GM18951 (cell line): Measurements from ENCODE around the gene CCDC148.
"Not testable (repeated sequence)": the region's sequence is repeated elsewhere in the genome, so short reads cannot be mapped to it uniquely, and the experiment has no call there.

Experiments
- POLR2A ChIP-seq: IDR thresholded peaks from 4 replicates; pipeline ENCODE4 v1.6.1; 2011; ENCODE audit warnings: mild to moderate bottlenecking; ENCODE audit not compliant: insufficient read length, insufficient read depth; ENCODE audit errors: extremely low read depth
- in situ Hi-C: fragments of 300-500 bp; cut with MboI; formaldehyde crosslinking; loops from one replicate; pipeline ENCODE4 v1.12.0; 2022; ENCODE audit warnings: low sequenced_read_pairs, mixed read lengths, inconsistent platforms; ENCODE audit not compliant: unreplicated experiment

The CCDC148 gene

DNA sequence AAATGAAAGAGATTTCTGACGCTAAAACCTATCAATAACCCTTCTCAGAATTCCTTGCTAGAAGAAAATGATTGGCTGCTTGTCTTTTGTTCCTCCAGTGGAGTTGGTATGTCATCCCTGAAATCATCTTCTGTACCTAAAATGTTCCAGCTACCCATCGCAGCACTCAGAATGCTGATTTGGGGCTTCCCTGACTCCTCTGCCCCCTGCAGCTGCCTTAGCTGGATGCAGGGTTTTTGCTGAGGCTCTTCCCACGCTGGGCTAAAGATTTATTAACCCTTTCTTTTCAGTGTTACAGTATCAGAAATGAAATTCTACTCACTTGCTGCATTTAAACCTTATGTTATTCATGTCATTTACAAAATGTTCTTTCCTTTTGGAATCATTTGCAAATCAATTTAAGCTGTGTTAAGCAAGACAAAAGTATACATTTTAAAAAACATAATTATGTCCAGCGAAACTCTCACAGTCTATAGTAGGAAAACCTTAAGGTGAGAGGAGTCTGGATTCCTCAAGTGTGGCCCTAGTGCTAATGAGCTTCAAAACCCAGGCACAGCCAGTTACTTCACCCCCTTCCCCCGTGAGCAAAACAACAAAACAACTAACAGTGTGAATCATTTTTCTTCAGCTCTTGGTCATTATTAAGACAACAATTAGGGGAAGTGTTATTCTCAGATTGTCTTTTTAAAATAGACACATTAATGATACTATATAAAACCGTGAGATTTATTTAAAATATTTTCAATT lies 33.0 kb upstream of the CCDC148 start:
- in situ Hi-C loops, result no loop called here
- no peak for TF ChIP-seq POLR2A

DNA sequence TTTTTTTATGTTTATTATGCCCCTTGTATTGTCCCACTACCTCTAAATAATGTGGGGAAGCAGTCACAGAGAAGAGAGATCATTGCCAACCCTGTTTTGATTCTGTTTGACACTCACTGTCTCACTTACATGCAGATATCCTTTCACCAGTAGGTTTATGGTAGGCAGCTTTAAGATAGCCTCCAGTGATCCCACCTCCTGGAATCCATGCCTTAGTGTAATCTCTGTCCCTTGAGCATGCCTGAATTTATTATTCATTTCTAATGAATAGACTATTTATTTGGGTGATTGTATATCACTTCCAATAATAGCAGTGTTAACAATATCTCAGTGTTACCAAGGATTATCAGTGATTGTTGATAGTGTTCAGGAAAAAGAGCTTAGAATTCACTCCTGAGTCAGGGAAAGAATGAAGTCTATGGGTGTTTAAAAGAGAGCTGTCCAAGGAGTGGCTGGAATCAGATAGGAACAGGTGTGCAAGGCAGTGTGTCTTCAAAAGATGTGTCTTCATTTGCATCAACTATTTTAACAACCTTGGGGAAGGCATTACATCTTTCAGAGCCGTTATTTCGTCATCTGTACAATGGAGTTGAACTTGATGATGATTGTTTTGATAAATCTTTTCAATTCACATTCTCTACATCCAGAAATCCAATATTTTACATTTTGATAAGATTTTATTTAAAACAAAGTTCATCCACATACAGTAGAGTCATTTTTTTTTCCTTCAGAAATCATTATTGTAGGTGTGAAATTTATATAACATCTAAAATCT lies 32.1 kb upstream of the CCDC148 start:
- TF ChIP-seq POLR2A, result no peak
- in situ Hi-C loops, result no loop called here

DNA sequence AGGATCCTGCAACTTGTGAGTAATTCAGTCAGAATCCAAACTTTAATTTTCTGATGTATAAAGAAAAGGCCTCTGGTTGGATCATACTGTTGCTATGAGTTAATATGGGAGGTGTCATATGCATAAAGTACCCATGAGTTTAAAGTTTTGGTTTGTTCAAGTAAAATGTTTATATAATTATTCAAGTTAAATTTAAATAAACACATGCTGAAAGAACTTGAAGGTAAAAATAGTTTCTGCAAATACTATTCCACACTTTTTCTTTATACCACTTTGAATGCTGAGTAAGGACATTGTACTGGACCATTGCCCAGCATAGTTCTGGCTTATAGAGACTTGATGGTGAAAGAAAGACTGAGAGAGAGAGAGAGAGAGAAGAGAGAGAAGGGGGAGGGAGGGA lies 30.9 kb upstream of the CCDC148 start:
- in situ Hi-C loops, result no loop called here
- TF ChIP-seq POLR2A, result no peak

DNA sequence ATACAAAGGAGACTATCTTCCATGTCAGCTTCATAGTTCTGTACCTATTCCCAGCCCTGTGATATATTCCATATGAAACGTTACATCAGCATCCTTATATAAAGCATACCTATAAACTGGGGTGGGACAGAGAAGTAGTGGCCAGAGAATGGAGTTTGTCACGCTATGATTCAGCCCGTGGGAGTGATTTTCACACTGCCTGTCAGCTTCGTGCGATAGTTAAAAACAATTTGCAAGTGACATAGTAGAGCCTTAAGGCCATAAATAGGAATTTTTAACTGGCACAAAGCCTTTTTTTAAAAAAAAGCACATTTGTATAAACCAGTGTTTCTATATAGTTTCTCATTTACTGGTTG lies 30.4 kb upstream of the CCDC148 start:
- TF ChIP-seq POLR2A, result no peak

DNA sequence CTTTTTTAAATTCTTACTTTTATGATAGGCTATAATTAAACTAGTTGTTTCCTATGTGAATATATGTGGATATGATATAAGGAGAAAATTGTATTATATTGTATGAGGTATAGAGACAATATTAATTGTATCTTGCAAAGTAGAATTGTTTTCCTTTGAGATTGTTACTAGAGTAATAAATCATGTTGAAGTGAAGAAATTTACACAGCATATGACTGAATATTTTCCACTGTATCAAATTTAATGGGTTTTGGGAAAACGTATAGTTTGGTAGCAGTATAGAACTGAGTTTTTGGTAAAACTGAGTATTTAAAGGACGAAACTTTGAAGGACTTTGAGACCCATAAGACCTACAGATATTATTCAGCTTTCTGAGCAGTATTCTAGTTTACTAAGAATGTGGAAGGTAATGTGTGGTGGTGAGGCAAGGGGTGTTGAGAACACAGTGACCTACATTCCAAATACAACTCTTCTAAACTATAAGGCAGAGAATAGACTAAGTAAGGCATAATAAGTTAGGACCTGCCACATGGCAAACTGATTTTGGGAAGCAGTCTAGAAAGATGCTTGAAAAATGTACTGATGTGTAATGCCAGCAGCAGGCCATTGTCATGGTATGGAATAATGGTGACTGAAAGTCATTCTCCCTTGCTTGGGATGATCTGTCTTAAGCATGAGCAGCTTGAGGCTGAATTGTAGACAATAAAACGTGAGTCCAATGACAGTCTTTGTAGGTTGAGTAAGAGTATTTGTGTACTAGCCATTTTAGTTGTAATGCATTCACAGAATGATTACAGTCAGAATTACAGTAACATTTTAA lies 29.8 kb upstream of the CCDC148 start:
- TF ChIP-seq POLR2A, result no peak
- in situ Hi-C loops, result no loop called here

More for the DNA sequence above, 30.4 kb upstream of the CCDC148 start:
- in situ Hi-C loops, result no loop called here

DNA sequence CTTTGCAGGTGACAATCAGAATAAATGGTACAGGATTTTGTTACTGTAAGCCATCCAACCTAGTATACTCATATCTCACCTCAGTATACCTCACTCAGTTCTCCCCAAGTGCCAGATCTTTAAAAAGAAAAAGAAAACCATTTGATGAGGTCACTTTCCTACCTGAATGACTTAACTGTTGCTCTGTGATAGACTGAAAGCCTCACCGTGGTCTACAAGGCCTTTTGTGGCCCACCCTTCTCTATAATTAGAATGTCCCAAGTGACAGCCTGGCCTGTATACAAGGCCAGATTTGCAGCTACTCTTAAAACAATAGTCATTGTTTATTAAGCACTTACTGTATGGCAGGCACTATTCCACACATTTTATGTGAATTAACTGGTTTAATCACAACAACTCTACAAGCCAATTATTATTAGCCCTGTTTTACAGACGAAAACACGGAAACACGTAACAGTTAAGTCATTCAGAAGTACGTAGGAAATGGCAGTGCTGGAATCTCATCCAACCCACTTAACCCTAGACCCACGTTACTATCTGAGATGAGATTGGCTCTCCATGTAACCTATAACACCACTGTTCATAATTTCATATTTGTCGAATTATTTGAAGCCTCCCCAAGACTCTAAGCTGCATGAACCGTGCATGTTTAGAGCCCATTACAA lies 28.5 kb upstream of the CCDC148 start:
- TF ChIP-seq POLR2A, result no peak
- in situ Hi-C loops, result no loop called here

DNA sequence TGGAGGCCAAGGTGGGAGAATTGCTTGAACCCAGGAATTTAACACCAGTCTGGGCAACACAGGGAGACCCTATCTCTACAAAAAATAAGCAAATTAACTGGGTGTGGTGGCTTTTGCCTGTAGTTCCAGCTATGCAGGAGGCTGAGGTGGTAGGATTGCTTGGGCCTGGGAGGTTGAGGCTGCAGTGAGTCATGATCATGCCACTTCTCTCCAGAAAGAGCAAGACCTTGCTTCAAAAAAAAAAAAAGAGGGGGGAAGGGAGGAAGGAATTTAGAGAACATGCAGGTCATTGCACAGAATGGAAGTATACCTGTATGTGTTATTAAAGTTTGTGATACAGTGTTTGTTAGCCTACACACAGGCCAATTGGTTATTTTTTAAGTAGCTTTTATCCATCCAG lies 26.0 kb upstream of the CCDC148 start:
- in situ Hi-C loops, result no loop called here
- TF ChIP-seq POLR2A, result no peak

DNA sequence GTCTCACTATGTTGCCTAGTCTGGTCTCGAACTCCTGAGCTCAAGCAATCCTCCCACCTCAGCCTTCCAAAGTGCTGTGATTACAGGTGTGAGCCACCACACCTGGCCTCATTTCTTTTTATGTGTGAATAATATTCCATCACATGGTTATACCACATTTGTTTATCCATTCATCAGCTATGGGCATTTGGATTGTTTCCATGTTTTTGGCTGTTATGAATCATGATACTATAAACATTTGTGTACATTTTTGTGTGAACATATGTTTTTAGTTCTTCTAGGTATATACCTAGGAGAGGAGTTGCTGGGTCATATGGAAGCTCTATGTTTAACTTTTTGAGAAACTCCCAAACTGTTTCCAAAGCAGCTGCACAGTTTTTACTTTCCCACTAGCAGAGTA lies 24.6 kb upstream of the CCDC148 start:
- in situ Hi-C loops, result no loop called here
- TF ChIP-seq POLR2A, result no peak

DNA sequence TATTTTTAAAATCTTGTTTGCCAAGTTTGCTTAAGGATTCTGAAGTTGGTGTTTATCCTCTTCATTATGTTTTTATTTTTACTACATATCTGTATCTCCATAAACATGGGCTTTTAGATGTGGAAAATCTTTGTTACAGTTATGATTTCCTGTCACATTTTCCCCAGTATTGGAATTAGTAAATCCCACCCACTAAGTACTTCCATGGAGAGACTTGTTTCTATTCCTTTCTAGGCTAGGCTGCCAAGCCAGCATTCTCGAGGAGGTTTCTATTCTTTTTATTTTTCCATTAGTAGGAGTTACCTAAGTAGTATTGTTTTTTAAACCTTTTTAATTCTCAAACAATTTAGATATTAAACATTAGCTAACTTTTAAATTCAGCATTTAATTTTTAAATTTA lies 22.3 kb upstream of the CCDC148 start:
- in situ Hi-C loops, result no loop called here
- no peak for TF ChIP-seq POLR2A

DNA sequence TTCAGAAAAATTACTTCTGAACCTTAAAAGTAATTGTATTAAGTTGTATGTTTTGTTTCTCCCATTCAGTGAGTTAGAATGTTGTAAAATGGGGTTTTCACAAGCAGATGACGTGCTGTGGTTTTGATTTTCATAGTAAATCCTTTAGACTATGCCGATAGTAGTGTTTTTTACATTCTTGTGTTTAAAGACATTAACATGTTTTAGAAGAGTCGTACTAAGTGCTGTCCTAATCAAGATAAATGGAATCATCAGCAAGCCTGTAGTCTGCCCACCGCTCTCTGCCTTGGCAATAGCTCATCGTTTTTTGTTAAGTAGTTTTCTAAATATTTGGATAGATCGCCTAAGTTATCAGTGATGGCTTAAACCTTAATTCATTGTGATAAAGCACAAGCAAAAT lies 21.7 kb upstream of the CCDC148 start:
- TF ChIP-seq POLR2A, result no peak
- in situ Hi-C loops, result no loop called here

DNA sequence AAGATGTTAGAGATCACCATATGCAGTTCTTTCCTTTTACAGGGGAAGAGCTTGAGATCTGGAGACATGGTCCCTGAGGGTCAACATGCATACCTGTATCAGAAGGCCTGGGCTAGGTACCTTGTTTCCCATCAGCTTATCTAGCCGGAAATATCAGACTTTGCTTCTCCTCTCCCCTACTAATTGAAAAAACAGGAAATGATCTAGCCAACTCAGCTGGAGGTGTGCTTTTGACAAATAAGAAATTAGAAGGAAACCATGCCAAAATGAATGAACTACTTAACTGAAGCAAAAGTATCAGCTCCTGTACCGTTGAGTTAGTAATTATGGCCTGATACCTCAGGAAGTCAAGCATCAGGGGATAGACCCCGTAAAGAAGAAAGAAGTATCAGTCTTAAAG lies 20.6 kb upstream of the CCDC148 start:
- no peak for TF ChIP-seq POLR2A
- in situ Hi-C loops, result no loop called here

DNA sequence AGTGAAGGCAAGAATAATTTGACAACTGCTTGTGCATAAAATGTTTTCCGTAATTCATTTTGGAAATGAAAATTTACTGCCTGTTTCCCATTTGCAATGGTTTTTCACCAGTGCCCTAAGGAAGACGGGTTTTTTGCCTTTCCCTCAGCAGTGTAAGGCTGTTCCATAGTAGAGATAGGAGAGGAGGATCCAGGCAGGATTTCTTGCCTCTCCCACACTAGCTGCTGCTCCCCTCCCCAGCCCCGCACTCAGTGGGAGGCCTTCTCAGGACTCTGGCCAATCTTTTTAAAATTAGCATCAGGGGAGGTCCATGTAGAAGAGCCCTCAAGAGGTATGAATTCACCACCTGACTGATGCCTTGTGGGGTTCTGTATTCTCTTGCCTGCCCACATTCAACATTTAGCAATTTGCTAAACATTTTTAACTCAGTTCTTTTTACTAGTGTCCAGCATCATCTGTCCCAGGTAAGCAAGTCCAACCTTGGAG lies 18.0 kb upstream of the CCDC148 start:
- in situ Hi-C loops, result not testable (repeated sequence)

DNA sequence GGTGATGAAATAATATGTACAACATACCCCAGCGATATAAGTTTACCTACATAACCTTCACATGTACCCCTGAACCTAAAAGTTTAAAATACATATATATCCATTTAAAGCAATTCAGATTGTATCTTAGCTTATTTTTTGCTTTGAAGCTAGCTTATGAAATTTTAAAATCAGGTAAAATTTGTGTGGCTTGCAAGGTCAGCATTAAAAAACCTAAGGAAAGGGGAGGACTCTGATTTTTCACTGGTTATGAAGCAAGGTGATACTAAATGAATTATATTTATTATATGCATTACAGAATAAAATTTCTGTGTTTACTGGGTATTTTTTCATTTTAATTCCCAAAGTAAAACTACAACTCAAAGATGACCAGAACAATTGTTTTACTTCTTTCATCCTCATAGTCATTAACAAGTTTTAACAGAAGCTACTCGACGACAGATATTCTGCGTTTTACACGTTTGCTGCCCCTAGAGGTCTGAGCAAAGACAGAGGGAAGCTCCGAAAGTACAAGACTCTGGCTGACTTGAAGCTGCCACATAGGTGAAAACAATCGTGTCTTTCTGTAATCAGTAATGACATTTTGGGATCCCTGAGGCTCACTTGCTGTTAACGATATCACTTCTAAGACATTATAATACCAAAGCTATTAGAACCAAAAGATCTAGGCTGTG lies 17.3 kb upstream of the CCDC148 start:
- in situ Hi-C loops, result no loop called here
- TF ChIP-seq POLR2A, result no peak

DNA sequence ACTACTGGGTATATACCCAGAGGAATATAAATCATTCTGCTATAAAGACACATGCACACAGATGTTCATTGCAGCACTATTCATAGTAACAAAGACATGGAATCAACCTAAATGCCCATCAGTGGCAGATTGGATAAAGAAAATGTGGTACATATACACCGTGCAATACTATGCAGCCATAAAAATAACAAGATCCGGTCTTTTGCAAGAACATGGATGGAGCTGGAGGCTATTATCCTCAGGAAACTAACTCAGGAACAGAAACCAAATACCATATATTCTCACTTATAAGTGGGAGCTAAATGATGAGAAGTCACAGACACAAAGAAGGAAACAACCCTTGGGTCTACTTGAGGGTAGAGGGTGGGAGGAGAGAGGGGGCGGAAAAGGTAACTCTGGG lies 16.7 kb upstream of the CCDC148 start:
- in situ Hi-C loops, result not testable (repeated sequence)

DNA sequence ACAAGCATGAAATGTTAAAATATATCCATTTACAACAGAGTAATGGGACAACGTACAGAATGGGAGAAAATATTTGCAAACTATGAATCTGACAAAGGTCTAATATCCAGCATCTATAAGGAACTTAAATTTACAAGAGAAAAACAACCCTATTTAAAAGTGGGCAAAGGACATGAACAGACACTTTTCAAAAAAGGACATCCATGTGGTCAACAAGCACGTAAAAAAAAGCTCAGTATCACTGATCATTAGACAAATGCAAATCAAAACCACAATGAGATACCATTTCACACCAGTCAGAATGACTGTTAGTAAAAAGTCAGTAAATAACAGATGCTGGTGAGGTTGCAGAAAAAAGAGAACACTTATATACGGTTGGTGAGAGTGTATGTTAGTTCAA lies 16.3 kb upstream of the CCDC148 start:
- in situ Hi-C loops, result not testable (repeated sequence)
